GM21786 (cell line): ENCODE measurements around the gene KRTAP10-8.
"Not testable (repeated sequence)": the region's sequence is repeated elsewhere in the genome, so short reads cannot be mapped to it uniquely, and the experiment has no call there.

ENCODE experiments used
- ATAC-seq: cut with Tn5 transposase; IDR thresholded peaks from one replicate; pipeline ENCODE4 v1.9.1; 2021; ENCODE audit not compliant: unreplicated experiment

KRTAP10-8 gene

GRCh38 chr21:44579056-44579832, 32.6 kb upstream of the KRTAP10-8 start:
- ATAC-seq: no peak

GRCh38 chr21:44579833-44580144, 32.1 kb upstream of the KRTAP10-8 start:
- ATAC-seq: no peak

- ATAC-seq: not testable (repeated sequence)
These were observed 31.6 kb upstream of the KRTAP10-8 start, which contains the start of gene KRTAP10-5 for GRCh38 chr21:44580231-44580821. Gene KRTAP10-5 (minus strand): TSS chr21:44580604. CDS start chr21:44580578, 26 bp downstream.

- ATAC-seq: no peak
These were observed 30.7 kb upstream of the KRTAP10-8 start for GRCh38 chr21:44581158-44581557.

- no peak for ATAC-seq
These were observed 29.8 kb upstream of the KRTAP10-8 start for GRCh38 chr21:44582055-44582454.

- no peak for ATAC-seq
These were observed 28.6 kb upstream of the KRTAP10-8 start for GRCh38 chr21:44583089-44583799.

GRCh38 chr21:44583800-44584147, 28.1 kb upstream of the KRTAP10-8 start:
- no peak for ATAC-seq

- ATAC-seq: no peak
These were observed 26.0 kb upstream of the KRTAP10-8 start for GRCh38 chr21:44585892-44586291.

GRCh38 chr21:44589094-44589493, 22.8 kb upstream of the KRTAP10-8 start:
- no peak for ATAC-seq

GRCh38 chr21:44589586-44590305, 22.1 kb upstream of the KRTAP10-8 start:
- ATAC-seq: no peak

- no peak for ATAC-seq
These were observed 21.6 kb upstream of the KRTAP10-8 start for GRCh38 chr21:44590311-44590721.

GRCh38 chr21:44590897-44591800, 20.7 kb upstream of the KRTAP10-8 start:
- ATAC-seq: not testable (repeated sequence)

- not testable (repeated sequence) for ATAC-seq
These were observed 20.1 kb upstream of the KRTAP10-8 start for GRCh38 chr21:44591801-44592130.

GRCh38 chr21:44592446-44593311, 19.2 kb upstream of the KRTAP10-8 start, which contains the start of gene KRTAP10-6:
Gene KRTAP10-6 (minus strand): TSS chr21:44592505. CDS start chr21:44592484, 21 bp downstream.
- no peak for ATAC-seq

- ATAC-seq: no peak
These were observed 18.1 kb upstream of the KRTAP10-8 start for GRCh38 chr21:44593598-44594405.

- ATAC-seq: no peak
These were observed 17.4 kb upstream of the KRTAP10-8 start for GRCh38 chr21:44594406-44594916.

GRCh38 chr21:44595524-44595923, 16.4 kb upstream of the KRTAP10-8 start:
- ATAC-seq: no peak

GRCh38 chr21:44596068-44596725, 15.7 kb upstream of the KRTAP10-8 start:
- no peak for ATAC-seq
